Panc1 (cell line): ENCODE measurements around the gene PDS5B.

Experiments used
- CTCF ChIP-seq: fragments of 450-650 bp; IDR thresholded peaks from 2 replicates; pipeline ENCODE4 v1.5.1; 2017; ENCODE audit warnings: mild to moderate bottlenecking
- TCF7L2 ChIP-seq: IDR thresholded peaks from 2 replicates; pipeline ENCODE4 v1.6.1; 2011; ENCODE audit warnings: mild to moderate bottlenecking, low read depth, low read length, inconsistent platforms

GRCh38 chr13:32553720-32554119 lies 32.5 kb upstream of the PDS5B start:
- TF ChIP-seq CTCF (no peak), TCF7L2 (no peak)
